T follicular helper cell (primary cell): Measurements from ENCODE around the gene KIF17.
"Not testable (repeated sequence)": the region's sequence is repeated elsewhere in the genome, so short reads cannot be mapped to it uniquely, and the experiment has no call there.

Experiments
- DNase-seq: peaks from one replicate; pipeline ENCODE4 v3.0.0-alpha.2; 2020; ENCODE audit warnings: low read depth

KIF17 gene

GRCh38 chr1:20727746-20728316 is 10.0 kb upstream of the KIF17 start:
- no peak for DNase-seq

- no peak for DNase-seq
Observed at GRCh38 chr1:20726932-20727745, 9.3 kb upstream of the KIF17 start.

GRCh38 chr1:20726118-20726911 is 8.5 kb upstream of the KIF17 start:
- no peak for DNase-seq

GRCh38 chr1:20725189-20726117 is 7.6 kb upstream of the KIF17 start:
- no peak for DNase-seq

- DNase-seq: no peak
Observed at GRCh38 chr1:20724364-20725188, 6.8 kb upstream of the KIF17 start.

GRCh38 chr1:20723537-20724363 is 5.9 kb upstream of the KIF17 start:
- no peak for DNase-seq

GRCh38 chr1:20723159-20723536 is 5.3 kb upstream of the KIF17 start:
- DNase-seq: no peak

GRCh38 chr1:20721117-20722061 is 3.6 kb upstream of the KIF17 start:
- no peak for DNase-seq

GRCh38 chr1:20720631-20721091 is 2.9 kb upstream of the KIF17 start:
- DNase-seq: no peak

GRCh38 chr1:20719871-20720620 is 2.2 kb upstream of the KIF17 start:
- DNase-seq: no peak

- DNase-seq: no peak
Observed at GRCh38 chr1:20719261-20719660, 1.5 kb upstream of the KIF17 start.

GRCh38 chr1:20718343-20718882 is 606 bp upstream of the KIF17 start:
- DNase-seq: not testable (repeated sequence)

- DNase-seq: no peak
Observed at GRCh38 chr1:20716232-20716631, 1.6 kb downstream of the KIF17 start.

GRCh38 chr1:20715406-20715805 is 2.4 kb downstream of the KIF17 start:
- DNase-seq: no peak

GRCh38 chr1:20713440-20713839 is 4.4 kb downstream of the KIF17 start:
- DNase-seq: no peak

GRCh38 chr1:20712215-20712577 is 5.6 kb downstream of the KIF17 start:
- DNase-seq: no peak

- no peak for DNase-seq
Observed at GRCh38 chr1:20711285-20712214, 6.3 kb downstream of the KIF17 start.
